Fibroblast of lung (primary cell): ENCODE data around the gene CTSA.

Experiments used
- CTCF ChIP-seq, 2 donors: IDR thresholded peaks in 1 of 2; conservative IDR thresholded peaks in 1 of 2; 1 replicate in 1 of 2; 2 replicates in 1 of 2; pipeline ENCODE4 v1.5.1; 2011 to 2012; ENCODE audit warnings: low read length in 2 of 2, control low read depth in 1 of 2, inconsistent platforms in 1 of 2, low read depth in 1 of 2, mild to moderate bottlenecking in 1 of 2
- EZH2 ChIP-seq: IDR thresholded peaks from 2 replicates; pipeline ENCODE4 v1.5.1; 2012; ENCODE audit warnings: low read length, control low read depth, mild to moderate bottlenecking; ENCODE audit errors: missing control alignments

- TF ChIP-seq CTCF (conservative IDR thresholded peaks at IDR 0.05 in 1 of 2, IDR thresholded peaks at IDR 0.05 in 1 of 2; ENCODE audit: low read depth in 1 of 2, low read length in 2 of 2) (no peak), EZH2 (no peak)
These were observed 54.6 kb downstream of the CTSA start for GRCh38 chr20:45945678-45946148.
